T-helper 17 cell (primary cell): ENCODE data around the gene MYD88. TPM values are rescaled to one million over a fixed set of nuclear protein-coding genes. Genes with fewer than 3 reads are reported as not detected.
A peak's percentile ranks its signal among the peaks of the same experiment; 100 is the strongest.

Experiments
- ATAC-seq: fragments of 150-1000 bp; cut with Tn5 transposase; 2 replicates; pipeline ENCODE4 v1.10.0; 2021; ENCODE audit warnings: mild to moderate bottlenecking, moderate library complexity
- DNase-seq, 3 donors: peaks; one replicate each; pipeline versions ENCODE4 v3.0.0 to v3.0.0-alpha.2; 2020 to 2021
- H3K9me3 ChIP-seq: one replicate; pipeline ENCODE4 v1.7.0; 2013; ENCODE audit warnings: low read length, mild to moderate bottlenecking; ENCODE audit not compliant: control insufficient read depth, poor library complexity, severe bottlenecking
- H3K27ac Mint-ChIP-seq: one replicate; pipeline ENCODE4 v1.8.0; 2022; ENCODE audit warnings: mild to moderate bottlenecking, moderate library complexity, mixed read lengths
- H3K27me3 Mint-ChIP-seq: one replicate; pipeline ENCODE4 v1.8.0; 2022; ENCODE audit warnings: mixed read lengths
- H3K36me3 Mint-ChIP-seq: one replicate; pipeline ENCODE4 v1.8.0; 2022; ENCODE audit warnings: low read depth, mixed read lengths
- H3K4me1 Mint-ChIP-seq: one replicate; pipeline ENCODE4 v1.8.0; 2022; ENCODE audit warnings: mild to moderate bottlenecking, mixed read lengths
- H3K4me3 Mint-ChIP-seq: one replicate; pipeline ENCODE4 v1.8.0; 2022; ENCODE audit warnings: mild to moderate bottlenecking, moderate library complexity, mixed read lengths
- total RNA-seq, 4 donors: library from RNA in 2 of 4; stranded (reverse) in 2 of 4; gene quantifications; one replicate each; pipeline ENCODE4 v1.2.3 and lab custom pipeline; 2022 to 2026

Gene MYD88
- total RNA-seq, 2 donors from 2014 or later: 44.0 to 45.5 TPM

DNA sequence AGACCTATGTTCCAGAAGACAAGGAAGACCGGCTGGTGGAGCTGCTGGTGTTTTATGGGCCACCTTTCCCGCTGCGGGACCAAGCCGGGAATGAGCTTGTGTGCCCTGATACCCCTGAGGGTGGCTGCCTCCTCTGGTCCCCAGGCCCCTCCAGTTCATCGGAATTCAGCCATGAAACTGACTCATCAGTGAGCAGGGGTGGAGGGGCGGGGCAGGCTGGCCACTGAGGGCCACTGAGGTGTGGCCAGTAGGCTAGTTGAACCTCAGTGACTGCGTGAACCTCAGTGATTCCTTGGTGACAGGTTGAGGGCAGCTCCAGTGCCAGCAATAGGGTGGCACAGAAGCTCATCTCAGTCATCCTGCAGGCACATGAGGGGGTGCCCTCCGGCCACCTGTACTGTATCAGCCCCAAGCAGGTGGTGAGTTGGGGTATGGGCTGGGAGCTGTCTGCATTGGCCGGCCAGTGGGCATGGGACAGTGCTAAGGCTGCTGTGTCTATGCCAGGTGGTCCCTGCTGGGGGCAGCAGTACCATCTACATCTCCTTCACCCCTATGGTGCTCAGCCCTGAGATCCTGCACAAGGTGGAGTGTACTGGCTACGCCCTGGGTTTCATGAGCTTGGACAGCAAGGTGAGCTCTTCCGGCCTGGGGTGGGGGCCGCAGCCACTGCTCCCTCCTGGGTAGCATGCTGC lies 21.8 kb upstream of the MYD88 start:
- no peak for ATAC-seq
- Mint-ChIP-seq H3K27ac (no peak overlapping the region), H3K36me3 (peaks cover 3% of the 10 kb centered on the region), H3K27me3 (no peaks in the 10 kb centered on the region), H3K4me3 (no peak overlapping the region), H3K4me1 (peaks cover 11% of the 10 kb centered on the region)
- H3K9me3 ChIP-seq: no peaks in the 10 kb centered on the region
- peak in 1 of 3 donors; percentile 6 for DNase-seq

DNA sequence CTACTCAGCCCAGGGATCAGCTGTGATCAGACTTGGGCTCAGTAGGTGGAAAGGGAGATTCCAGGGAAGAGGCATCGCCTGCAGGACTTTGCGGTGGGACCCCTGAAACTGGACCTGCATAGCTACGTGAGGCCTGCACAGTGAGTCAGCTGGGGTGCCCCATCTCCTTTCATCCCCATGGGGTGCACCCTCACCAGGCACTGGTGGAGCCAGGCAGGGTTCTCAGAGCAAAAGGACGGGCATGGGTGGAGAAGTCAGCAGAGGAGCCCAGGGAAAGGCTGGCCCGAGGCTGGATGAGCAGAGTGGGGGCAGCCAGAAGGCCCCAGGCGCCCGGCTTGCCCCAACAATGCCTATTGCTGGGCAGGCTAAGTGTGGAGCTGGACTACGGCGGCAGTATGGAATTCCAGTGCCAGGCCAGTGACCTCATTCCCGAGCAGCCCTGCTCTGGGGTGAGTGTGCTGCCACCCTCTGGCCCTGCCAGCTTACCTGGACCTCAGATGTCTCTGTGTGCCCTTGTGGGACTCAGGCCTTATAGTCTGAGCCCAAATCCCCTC lies 21.2 kb upstream of the MYD88 start:
- Mint-ChIP-seq H3K27me3 (no peaks in the 10 kb centered on the region), H3K4me3 (no peak overlapping the region), H3K36me3 (peaks cover 3% of the 10 kb centered on the region), H3K4me1 (peaks cover 11% of the 10 kb centered on the region), H3K27ac (no peak overlapping the region)
- ATAC-seq: no peak
- DNase-seq: peak in 1 of 3 donors; percentile 6
- H3K9me3 ChIP-seq: no peaks in the 10 kb centered on the region

DNA sequence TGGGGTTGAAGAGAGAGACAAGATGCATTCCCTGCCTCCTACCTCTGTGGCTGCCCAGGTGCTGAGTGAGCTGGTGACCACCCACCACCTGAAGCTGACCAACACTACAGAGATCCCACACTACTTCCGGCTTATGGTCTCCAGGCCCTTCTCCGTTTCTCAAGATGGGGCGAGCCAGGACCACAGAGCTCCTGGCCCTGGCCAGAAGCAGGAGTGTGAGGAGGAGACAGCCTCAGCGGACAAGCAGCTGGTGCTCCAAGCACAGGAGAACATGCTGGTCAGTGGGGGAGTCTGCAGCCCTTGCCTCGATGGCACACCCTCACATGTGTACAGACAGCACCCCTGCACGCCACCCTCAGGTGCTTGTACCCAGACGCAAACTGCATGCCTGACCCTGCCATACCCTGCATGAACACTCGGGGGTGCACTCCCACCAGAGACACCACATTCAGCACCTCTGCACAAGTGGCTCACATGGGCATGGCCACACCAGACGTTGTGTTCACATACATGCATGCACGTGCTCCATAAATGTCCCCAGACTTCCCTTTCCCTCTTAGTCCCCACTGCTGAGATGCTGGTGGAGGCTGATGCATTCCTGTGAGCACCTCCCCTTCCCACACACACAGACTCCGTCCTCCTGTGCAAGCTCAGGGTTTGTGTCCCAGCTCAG lies 20.6 kb upstream of the MYD88 start:
- H3K27ac Mint-ChIP-seq: no peak overlapping the region
- DNase-seq (peak; percentile 40 to 72 (median 50)), ATAC-seq (peak; percentile 91)
- no peaks in the 10 kb centered on the region for H3K9me3 ChIP-seq
- H3K27me3 Mint-ChIP-seq: no peaks in the 10 kb centered on the region
- H3K36me3 Mint-ChIP-seq: peaks cover 3% of the 10 kb centered on the region
- peaks cover 11% of the 10 kb centered on the region for H3K4me1 Mint-ChIP-seq
- H3K4me3 Mint-ChIP-seq: no peak overlapping the region

DNA sequence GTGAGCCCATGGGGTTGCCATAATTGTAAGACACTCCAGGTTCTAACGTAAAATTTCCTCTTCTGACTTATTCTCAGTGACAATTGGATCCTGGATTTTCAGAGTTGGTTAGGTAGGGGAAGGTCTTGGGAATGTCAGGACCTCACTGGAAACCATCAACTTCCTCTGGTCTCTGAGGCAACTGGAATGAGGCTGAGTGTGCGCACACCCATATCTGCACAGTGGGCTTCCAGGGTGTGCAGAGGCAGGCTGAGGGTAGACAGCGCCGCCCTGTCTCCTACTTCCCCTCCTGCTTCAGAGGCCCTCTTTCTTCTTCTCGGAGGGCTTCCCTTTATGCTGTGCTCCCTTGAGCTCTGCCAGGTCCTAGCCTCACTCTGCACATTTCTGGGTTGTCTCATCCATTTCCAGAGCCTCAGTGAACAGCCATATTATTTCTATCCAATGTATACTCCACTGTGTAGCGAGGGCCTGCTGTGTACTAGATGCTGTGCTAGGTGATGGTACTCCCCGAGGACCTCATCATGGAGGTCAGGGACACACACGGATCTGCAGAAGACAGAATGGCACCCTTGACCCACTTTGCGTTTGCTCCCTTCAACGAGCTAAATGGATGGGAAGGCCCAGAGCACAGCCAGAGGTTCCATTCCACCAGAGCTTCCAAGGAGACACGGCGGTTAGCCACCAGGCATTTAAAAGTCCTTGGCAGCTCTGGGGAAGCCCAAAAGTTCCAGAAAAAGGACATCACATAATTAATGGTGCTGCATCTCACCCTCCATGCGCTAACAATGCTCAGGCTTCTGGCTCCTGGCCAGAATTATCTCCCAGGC lies 19.8 kb upstream of the MYD88 start:
- DNase-seq: peak in 1 of 3 donors; percentile 2
- no peak overlapping the region for H3K27ac Mint-ChIP-seq
- H3K4me3 Mint-ChIP-seq: no peak overlapping the region
- no peak for ATAC-seq
- peaks cover 11% of the 10 kb centered on the region for H3K4me1 Mint-ChIP-seq
- peaks cover 3% of the 10 kb centered on the region for H3K36me3 Mint-ChIP-seq
- H3K27me3 Mint-ChIP-seq: no peaks in the 10 kb centered on the region
- H3K9me3 ChIP-seq: no peaks in the 10 kb centered on the region

DNA sequence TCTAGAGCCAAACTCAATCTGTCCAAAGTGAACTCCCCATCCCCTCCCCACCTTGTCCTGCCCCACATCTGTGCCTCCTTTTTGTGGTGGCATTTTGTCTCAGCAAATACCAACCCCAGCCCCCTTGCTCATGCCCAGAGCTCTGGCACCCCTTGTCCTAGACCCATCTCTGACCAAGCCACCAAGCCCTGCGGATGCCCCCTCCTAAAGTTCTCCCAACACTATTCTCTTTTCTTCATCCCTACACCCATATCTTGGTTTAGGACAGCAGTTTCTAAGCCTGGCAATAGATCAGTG lies 19.3 kb upstream of the MYD88 start:
- Mint-ChIP-seq H3K27ac (no peak overlapping the region), H3K4me1 (peaks cover 11% of the 10 kb centered on the region), H3K27me3 (no peaks in the 10 kb centered on the region), H3K4me3 (no peak overlapping the region), H3K36me3 (peaks cover 3% of the 10 kb centered on the region)
- no peak for DNase-seq
- no peaks in the 10 kb centered on the region for H3K9me3 ChIP-seq
- no peak for ATAC-seq

DNA sequence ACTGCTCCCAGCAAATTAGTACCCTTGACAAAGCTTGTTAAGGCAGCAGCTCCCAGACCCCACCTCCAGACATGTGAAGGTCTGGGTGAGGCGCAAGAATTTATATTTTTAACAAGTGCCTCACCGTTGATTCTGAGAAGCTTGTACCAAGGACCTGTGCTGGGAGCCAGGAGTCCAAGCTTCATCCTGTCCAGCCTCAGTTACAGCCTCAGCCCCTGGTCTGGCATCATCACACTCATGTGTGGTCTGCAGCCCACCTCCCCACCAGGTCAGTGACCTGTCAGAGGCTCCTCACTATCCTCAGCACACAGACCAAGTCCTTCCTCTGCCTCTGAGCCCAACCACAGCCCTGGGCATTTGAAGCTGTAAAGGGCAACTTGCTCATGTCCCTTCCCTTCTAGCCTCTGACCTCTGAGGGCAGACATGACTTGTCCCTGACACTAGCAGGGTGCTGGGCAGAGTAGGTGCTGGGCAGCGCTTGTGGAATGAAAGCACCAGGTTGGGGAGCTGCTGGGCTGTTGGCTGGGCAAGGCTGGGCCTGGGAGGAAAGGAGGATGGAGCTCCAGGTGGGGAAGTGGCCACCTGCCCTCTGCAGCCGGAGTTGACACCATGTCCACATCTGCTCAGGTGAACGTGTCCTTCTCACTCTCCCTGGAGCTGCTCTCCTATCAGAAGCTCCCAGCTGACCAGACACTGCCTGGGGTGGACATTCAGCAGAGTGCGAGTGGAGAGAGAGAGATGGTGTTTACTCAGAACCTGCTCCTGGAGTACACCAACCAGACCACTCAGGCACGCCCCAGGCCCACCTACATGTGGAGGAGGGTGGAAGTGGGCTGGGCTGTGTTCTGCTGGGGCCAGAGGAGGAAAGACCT lies 18.4 kb upstream of the MYD88 start:
- H3K36me3 Mint-ChIP-seq: peaks cover 5% of the 10 kb centered on the region
- peaks cover 15% of the 10 kb centered on the region for H3K4me1 Mint-ChIP-seq
- no peaks in the 10 kb centered on the region for H3K9me3 ChIP-seq
- no peak for ATAC-seq
- H3K27me3 Mint-ChIP-seq: no peaks in the 10 kb centered on the region
- DNase-seq: peak in 1 of 3 donors; percentile 4
- H3K27ac Mint-ChIP-seq: no peak overlapping the region
- H3K4me3 Mint-ChIP-seq: no peak overlapping the region

DNA sequence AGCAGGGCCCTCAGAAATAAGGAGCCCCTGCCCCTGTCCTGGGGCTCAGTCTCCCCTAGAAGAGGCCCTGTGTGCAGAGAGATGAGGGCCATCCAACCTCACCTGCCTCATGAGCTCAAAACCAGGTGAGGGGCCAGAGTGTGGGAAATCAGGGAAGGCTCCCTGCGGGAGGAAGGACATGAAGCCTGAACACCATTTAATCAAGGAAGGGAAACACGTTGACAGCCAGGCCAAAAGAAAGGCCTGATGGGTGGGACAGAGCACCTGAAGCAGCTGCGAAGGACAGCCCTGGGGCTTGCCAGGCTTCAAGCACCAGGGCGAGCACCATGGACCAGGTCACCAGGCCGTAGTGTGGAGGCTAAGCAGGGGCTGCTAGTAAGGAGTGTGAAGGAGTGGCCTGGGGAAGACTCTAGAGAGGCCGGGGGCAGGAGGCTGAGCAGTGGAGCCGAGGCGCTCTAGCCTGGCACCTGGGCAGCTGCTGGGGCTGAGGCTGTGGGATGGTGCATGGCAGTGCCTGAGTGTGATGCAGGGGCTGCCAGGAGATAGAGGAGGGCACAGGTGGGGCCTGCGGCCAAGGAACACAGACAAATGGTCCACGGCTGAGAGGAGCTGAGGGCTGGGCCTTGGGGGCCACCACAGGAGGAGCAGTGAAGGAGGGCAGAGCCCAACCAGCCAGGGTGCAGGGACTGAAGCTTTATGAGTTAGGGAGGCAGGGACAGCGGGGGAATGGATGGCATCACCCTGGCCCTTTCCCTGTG lies 17.6 kb upstream of the MYD88 start:
- no peaks in the 10 kb centered on the region for H3K9me3 ChIP-seq
- no peaks in the 10 kb centered on the region for H3K27me3 Mint-ChIP-seq
- ATAC-seq: no peak
- peak in 1 of 3 donors; percentile 6 for DNase-seq
- no peak overlapping the region for H3K27ac Mint-ChIP-seq
- H3K36me3 Mint-ChIP-seq: peaks cover 5% of the 10 kb centered on the region
- H3K4me3 Mint-ChIP-seq: peak overlapping the region; percentile 45
- H3K4me1 Mint-ChIP-seq: peaks cover 16% of the 10 kb centered on the region

DNA sequence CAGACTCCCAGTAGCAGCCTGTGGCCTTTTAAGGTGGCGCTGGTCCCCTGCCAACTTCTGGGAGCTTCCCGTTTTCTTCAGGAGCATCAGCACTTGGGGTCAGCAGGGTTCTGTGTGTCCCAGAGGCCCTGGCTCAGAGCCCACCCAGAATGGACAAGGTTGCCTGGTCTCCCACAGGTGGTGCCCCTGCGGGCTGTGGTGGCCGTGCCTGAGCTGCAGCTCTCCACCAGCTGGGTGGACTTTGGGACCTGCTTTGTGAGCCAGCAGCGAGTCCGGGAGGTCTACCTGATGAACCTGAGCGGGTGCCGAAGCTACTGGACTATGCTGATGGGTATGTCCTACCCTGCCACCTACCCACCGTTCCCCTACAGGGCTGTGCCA lies 17.0 kb upstream of the MYD88 start:
- Mint-ChIP-seq H3K27ac (no peak overlapping the region), H3K36me3 (peaks cover 5% of the 10 kb centered on the region), H3K27me3 (no peaks in the 10 kb centered on the region), H3K4me1 (peaks cover 15% of the 10 kb centered on the region), H3K4me3 (no peak overlapping the region)
- no peak for DNase-seq
- no peak for ATAC-seq
- H3K9me3 ChIP-seq: no peaks in the 10 kb centered on the region

DNA sequence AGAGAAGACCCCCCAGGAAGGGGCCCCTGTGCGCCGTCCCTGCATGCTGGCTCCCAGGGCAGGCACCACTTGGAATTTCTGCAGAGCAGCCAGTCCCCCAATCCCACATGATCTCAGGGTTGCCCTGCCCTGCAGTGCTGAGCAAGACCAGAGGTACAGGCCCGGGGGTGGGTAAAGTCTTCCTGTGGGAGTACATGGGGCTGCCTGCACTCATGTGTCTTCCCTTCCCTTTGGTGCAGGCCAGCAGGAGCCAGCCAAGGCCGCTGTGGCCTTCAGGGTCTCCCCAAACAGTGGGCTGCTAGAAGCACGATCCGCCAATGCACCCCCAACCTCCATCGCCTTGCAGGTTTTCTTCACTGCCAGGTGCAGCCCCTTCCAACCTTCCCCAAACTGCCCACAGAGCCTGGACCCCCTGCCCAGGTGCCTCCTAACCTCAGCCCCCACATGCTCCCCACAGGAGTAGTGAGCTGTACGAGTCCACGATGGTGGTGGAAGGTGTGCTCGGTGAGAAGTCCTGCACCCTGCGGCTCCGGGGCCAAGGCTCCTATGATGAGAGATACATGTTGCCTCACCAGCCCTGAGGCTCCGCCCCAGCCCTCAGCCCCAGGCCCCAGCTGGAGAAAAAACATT lies 16.5 kb upstream of the MYD88 start:
- H3K27me3 Mint-ChIP-seq: no peaks in the 10 kb centered on the region
- no peak for DNase-seq
- H3K36me3 Mint-ChIP-seq: peaks cover 5% of the 10 kb centered on the region
- H3K4me3 Mint-ChIP-seq: no peak overlapping the region
- ATAC-seq: no peak
- no peak overlapping the region for H3K27ac Mint-ChIP-seq
- H3K9me3 ChIP-seq: no peaks in the 10 kb centered on the region
- peaks cover 15% of the 10 kb centered on the region for H3K4me1 Mint-ChIP-seq

DNA sequence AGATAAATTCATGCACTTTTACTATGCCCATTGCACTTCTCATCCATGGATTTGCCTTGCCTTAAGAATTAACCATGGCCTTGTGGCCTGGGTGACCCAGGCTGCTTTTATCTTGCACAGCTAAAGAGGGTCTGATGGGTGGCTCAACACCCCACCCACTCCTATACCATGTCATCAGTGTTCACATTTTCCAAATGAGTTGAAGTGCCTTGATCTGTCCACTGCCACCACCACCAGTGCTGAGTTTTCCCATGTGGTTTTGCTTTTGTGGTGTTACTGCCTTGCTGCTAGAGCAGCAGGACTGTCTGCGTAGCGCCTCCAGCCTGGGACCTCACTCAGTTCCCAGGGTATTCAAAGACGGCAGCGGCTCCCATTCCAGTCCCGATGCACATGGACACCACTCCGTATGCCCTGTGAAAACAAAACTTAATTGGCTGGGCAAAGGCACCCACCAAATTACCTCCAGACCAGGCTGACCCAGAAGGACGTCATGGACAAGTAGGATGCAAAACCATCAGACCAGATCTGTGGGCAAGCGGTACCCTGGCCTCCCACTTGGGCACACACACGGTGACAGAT lies 15.7 kb upstream of the MYD88 start:
- ATAC-seq: no peak
- Mint-ChIP-seq H3K4me1 (peaks cover 17% of the 10 kb centered on the region), H3K4me3 (no peak overlapping the region)

DNA sequence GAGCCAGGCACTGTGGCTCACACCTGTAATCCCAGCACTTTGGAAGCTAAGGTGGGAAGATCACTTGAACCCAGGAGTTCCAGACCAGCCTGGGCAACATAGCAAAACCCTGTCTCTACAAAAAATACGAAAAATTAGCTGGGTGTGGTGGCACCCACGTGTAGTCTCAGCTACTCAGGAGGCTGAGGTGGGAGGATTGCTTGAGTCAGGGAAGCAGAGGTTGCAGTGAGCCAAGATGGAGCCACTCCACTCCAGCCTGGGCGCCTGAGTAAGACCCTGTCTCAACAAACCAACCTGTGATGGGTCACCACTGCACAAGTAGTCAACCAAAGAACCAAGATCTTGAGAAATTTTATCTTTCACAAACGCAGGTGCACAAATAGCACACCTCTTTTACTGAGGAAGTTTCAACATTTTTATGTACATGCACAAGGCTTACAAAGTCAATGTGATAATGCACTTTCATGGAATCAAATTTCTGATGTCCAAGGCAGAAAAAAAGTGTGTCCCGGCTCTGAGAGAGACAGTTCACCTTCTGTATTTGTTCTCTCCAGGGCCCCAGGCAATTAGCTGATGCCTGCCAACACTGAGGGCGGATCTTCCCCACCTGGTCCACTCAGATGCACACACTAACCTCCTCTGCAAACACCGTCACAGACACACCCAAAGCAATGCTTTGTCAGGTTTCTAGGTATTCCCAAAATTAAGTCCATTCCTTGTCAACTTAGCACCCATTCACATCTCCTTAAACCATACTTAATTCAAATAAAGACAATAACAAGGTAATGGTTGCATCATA lies 13.9 kb upstream of the MYD88 start:
- DNase-seq (no peak), ATAC-seq (no peak)
- Mint-ChIP-seq H3K4me3 (no peak overlapping the region), H3K4me1 (peaks cover 17% of the 10 kb centered on the region), H3K27ac (no peak overlapping the region), H3K36me3 (peaks cover 5% of the 10 kb centered on the region), H3K27me3 (no peaks in the 10 kb centered on the region)
- H3K9me3 ChIP-seq: no peaks in the 10 kb centered on the region

More for the DNA sequence above, 15.7 kb upstream of the MYD88 start:
- DNase-seq: no peak
- no peaks in the 10 kb centered on the region for H3K9me3 ChIP-seq
- H3K27ac Mint-ChIP-seq: no peak overlapping the region
- peaks cover 5% of the 10 kb centered on the region for H3K36me3 Mint-ChIP-seq
- no peaks in the 10 kb centered on the region for H3K27me3 Mint-ChIP-seq
